HTR-8/SVneo (cell line): ENCODE data around the gene EFNA5.

Experiments
- DNase-seq: peaks from one replicate; pipeline ENCODE4 v3.0.0; 2011; ENCODE audit warnings: low spot score, mixed read lengths; ENCODE audit not compliant: insufficient read length
- FAIRE-seq: peaks from 2 replicates; lab custom pipeline; 2011; peaks lifted over from hg19 to GRCh38; lab: Jason Lieb, UNC

Gene EFNA5

DNA sequence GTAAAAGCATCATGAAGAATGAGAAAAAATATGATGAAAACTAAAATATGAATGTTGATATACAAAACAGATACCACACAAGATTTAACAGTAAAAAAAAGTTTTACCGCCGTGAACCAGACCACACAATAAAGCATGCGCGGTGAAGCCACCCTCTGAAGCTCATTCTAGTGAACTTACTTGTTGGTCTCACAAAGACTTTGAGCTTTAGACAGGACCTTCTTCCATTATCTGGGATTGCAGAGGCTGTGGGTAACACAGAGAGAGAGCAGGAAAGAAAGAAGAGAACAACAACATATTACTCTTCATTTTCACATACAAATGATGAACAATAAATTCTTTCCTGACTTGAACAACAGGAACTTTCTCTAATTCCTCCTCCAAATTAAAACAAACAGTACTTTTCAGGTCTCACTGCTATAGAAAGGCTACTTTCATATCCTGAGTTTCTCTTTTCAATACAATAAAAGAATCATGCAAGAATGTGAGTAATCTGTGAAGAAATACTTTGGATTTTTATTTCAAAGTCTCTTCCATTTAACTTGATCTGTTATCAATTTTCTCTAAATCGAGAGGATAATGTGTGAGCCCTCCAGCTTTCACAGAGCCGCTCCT lies 283.1 kb downstream of the EFNA5 start:
- FAIRE-seq (no peak), DNase-seq (no peak)

DNA sequence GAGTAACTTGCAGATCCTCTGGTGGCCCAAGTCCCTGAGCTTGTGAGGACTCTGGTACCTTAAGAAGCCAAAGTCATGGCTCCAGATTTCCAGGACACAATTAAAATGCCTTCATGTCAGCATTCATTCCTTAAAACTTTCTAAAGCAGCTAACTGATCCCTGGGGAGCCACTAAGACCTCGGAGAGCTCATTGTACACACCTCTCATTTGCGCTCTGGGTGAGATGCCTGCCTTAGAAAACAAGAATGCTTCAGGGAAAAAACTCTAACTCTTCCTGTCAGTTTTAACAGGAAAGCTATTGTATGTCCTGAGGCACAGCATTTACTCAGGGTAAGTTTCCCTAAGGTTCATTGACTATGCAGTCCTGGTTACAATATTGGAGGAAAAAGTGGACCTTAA lies 285.0 kb downstream of the EFNA5 start:
- no peak for DNase-seq
- no peak for FAIRE-seq

DNA sequence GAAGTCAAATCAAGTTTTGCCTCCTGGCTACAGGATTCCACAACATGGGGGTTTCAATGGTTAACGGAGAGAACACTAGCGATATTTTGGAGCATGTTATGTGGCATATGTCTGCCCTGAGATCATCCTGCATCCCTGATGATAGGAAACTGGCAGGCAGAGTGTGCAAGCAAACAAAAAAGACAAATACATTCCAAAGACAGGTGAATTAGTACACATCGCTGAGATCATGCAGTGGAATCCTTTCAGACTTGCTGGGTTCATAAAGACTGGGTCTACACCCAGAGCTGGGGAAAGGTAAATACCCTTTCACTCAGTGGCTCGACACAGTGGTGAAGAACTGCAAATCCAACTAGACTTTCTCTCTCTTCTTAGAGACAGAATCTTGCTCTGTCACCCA lies 286.5 kb downstream of the EFNA5 start:
- no peak for DNase-seq
- no peak for FAIRE-seq

- DNase-seq (no peak), FAIRE-seq (no peak)
Measured at GRCh38 chr5:107383414-107383813, 287.3 kb downstream of the EFNA5 start.

- FAIRE-seq, result peak; percentile 85
- peak; percentile 63 for DNase-seq
Measured at GRCh38 chr5:107381189-107381856, 289.4 kb downstream of the EFNA5 start.

GRCh38 chr5:107380654-107381053 lies 290.1 kb downstream of the EFNA5 start:
- no peak for DNase-seq

DNA sequence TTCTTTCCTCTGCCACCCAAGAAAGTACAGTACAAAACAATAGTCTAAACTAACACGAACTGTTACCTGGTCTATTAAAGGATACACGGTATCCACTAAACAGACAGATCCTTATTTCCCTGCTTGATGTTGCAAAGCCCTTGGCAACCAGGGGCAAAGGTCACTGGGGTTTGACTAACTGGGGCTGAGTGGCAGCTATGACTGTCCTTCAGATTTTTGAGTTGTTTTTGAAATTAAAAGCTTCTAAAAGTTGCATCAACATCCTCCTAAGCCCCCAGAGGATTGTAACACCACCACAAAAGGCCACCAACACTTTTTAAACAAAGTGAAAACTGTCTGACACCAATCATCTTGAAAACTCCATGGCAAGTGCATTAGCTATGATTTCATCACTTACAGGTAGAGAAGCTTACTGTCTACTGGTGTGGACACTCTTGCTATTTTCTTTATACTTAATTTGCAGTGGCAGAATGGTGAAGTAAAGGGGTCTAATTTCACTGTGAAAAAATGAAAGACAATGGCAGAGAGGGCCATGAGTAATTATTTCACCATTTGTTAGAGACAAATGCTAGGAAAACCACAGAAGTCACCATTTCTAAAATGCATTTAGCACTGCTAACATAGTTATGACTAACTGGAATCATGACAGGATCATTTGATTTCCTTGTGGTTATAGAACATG lies 292.4 kb downstream of the EFNA5 start:
- FAIRE-seq (no peak), DNase-seq (no peak)

More at GRCh38 chr5:107380654-107381053, 290.1 kb downstream of the EFNA5 start:
- FAIRE-seq, result no peak

DNA sequence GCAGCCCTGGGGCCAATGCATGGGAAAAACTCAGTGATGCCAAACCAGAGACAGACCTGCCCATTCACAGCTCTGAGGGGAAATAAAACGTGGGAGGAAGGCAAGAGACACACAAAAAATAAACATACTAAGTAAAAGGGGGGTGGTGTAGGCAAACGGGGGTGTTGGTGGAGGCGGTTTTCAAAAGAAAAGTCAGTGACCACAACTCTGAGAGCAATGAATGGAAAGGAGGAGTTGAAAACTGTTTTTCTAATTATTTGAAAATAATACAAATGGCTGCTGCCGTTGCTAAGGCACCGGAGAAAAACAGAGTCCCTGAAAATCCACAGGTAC lies 293.5 kb downstream of the EFNA5 start:
- DNase-seq (no peak), FAIRE-seq (no peak)

DNA sequence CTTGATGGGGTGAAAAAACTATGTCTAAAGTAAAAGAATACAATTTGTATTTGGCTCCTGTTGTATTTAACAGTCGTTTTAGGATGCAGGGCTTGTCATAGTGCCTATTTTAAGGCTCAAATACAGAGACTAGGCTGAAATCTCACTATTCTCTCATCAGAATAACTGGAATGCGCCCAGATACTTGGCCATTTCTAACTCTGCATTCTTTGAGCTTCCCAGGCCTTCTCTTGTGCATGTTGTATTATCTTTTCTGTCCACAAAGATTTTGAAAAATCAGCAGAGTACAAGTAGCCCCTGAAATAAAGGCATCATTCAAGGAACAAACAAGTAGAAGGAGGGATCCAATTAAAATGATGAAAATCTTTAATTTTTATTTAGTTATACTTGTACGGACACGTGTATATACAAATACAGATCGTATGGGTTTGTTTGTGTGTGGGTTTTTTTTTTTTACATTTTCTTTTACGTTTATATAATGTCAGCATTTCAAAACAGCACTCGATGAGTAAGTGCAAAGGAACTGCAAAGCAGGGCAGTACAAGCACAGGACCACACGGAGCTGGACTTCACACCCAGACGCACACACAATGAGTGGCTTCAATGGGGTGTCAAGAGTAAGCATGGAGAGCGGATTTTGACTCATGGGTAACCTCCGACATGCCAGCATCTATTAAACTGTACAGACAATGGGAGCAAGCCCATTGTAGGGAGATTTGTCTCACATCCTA lies 294.0 kb downstream of the EFNA5 start:
- DNase-seq (no peak), FAIRE-seq (no peak)

- FAIRE-seq (no peak), DNase-seq (no peak)
Measured at GRCh38 chr5:107373549-107374263, 297.0 kb downstream of the EFNA5 start.

DNA sequence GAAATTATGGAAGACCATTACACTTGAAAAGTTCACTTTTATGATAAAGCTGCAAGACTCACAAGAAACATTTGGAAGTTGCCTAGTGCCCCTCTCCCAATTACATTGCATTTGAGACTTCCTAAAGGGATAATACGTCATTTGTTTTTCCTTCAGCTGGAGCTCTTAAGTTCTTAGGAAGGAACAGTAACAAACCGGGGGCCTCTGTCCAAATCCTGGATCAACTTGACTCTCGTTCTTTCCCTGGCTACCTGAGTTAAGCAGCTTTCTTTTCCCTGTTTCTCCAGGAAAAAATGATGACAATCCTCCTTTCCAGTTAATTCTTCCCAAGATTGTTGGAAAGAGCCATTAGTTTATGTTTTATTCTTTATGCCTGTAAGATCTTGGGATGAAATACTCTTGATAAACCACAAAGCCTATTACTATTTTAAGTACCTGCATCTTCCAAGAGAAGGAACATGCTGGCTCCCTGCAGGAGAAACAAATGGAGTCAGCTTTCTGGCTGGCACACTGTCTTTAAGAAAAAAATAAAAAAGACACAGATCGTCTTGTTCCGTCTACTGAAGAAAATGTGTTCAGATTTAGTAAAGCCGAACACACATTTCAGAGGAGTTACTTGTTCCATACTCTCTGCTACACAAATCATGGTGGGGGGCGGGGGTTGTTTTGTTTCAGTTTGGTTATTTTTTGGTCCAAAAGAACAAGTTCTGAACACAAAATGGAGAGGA lies 297.9 kb downstream of the EFNA5 start:
- DNase-seq, result no peak
- no peak for FAIRE-seq

- DNase-seq (no peak), FAIRE-seq (no peak)
Measured at GRCh38 chr5:107370396-107370968, 300.3 kb downstream of the EFNA5 start.

GRCh38 chr5:107369622-107370021 lies 301.1 kb downstream of the EFNA5 start:
- DNase-seq, result no peak
- no peak for FAIRE-seq

DNA sequence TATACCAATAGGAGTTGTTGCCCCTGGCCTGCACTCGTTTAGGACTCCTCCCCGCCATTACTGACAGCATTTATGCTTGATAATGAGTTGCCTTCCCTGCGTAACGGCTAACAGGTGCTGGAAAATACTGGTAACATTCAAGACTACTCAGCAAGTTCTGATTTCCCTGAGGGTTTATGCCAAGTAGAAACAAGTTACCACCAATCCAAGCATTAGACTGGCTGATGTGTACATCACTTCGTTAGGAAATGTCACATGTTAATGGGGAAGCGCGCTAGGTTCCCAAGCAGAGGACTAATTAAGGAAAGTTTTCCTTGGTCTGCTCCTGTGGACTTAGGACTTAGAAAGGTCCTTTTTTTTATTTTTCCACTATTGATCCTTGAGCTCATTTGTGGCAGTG lies 302.1 kb downstream of the EFNA5 start:
- DNase-seq, result no peak
- no peak for FAIRE-seq

DNA sequence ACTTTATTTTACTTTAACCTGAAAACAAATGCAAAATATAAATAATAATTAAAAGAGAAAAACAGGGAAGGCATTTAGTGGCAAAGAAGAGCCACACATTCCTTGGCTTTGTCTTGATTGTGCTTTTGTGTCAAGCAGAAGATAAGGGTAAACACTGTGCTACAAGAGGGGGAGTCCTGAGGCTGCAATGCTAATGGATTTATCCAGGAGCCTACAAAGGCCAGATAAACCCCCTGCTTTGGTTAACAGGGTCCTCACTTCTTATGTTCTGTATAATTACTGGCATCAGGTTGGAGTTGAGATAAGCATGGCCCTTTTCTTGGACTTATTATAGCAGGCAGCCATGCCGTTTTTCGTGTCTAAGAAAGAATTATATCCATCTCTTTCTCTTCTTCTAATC lies 302.8 kb downstream of the EFNA5 start:
- no peak for DNase-seq
- FAIRE-seq, result no peak

DNA sequence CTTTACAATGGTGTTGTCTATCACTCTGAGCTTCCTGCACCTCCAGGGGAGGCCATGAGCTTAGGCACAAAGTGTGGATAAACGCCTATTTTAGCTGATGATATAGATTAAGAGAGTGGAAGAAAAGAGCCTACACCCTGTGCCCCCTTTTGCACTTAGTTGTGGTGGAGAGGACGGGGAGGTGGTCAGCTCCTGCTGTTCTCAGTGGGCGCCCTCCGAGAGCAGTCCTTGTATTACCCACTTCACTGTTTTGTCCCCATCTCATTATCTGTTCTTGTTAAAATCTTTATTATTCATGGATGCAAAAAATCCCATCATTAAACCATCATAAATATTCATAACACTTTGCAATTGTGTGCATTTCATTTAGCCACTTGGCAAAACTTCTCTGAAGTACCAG lies 303.3 kb downstream of the EFNA5 start:
- FAIRE-seq, result no peak
- DNase-seq, result no peak

DNA sequence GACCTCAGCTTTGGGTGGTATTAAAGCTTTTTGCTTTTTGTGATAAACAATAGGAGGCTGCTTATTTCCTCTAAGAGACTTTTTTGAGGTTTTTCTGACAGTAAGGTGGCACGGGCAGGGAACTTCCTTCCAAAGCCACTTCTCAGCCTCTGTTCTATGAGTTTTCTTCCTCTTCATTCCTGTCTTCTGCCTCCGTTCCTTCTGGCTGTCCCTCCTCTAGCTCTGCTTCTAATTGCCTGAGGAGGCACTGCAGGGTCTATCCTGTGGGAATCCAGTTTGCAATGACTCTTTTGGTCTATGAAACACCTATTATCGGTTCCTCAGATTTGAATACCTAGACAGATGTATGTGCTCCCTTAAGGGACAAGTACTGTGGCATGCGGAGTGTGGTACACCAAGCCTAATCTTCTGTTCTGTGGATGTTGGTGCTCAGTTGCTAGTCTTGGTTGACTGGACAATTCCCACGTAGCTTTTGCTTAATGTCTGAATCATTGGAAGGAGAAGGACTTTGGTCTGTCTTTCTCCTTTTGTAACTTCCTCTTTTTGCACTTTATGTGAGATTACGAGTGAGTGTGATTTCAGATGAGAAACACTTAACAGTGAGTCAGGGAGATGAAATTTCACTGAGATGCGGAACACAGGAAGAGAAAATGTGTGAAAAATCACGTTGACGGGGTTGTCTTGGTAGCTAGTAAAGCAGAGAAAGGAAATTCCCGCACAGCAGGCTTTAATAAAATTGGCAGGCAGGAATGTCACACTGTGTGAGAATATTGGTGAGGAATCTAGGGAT lies 305.2 kb downstream of the EFNA5 start:
- DNase-seq (no peak), FAIRE-seq (no peak)

- no peak for FAIRE-seq
Measured at GRCh38 chr5:107364443-107365319, 306.1 kb downstream of the EFNA5 start.

More at GRCh38 chr5:107364443-107365319, 306.1 kb downstream of the EFNA5 start:
- DNase-seq, result no peak
